ENCODE results near the gene ARMC8. TPM values are rescaled to one million over a fixed set of nuclear protein-coding genes. Genes with fewer than 3 reads are reported as not detected.

Gene ARMC8
- total RNA-seq, 1 donor, result 59.0 TPM

GRCh38 chr3:138210528-138210927, 23.4 kb downstream of the ARMC8 start:
- Histone ChIP-seq H4K20me1 (ENCODE audit: insufficient read depth, low read length) (peaks cover 39% of the 10 kb centered on the region), H3K9me3 (ENCODE audit: low read depth, low read length) (no peaks in the 10 kb centered on the region), H3K79me2 (ENCODE audit: insufficient read depth, low read length) (peaks cover 48% of the 10 kb centered on the region), H3K36me3 (ENCODE audit: insufficient read depth, low read length) (no peaks in the 10 kb centered on the region), H3K4me1 (ENCODE audit: insufficient read depth, low read length) (no peaks in the 10 kb centered on the region), H3K27ac (ENCODE audit: low read depth, low read length) (no peak overlapping the region), H3K4me3 (ENCODE audit: insufficient read depth, low read length) (no peak overlapping the region), H3K27me3 (ENCODE audit: insufficient read depth, low read length) (no peaks in the 10 kb centered on the region), H2AFZ (ENCODE audit: low read length) (no peak overlapping the region), H3K4me2 (ENCODE audit: insufficient read depth, low read length) (no peak overlapping the region)
- no peak for DNase-seq (ENCODE audit: insufficient read length, low spot score, missing footprints)
- TF ChIP-seq, protein P1, sequence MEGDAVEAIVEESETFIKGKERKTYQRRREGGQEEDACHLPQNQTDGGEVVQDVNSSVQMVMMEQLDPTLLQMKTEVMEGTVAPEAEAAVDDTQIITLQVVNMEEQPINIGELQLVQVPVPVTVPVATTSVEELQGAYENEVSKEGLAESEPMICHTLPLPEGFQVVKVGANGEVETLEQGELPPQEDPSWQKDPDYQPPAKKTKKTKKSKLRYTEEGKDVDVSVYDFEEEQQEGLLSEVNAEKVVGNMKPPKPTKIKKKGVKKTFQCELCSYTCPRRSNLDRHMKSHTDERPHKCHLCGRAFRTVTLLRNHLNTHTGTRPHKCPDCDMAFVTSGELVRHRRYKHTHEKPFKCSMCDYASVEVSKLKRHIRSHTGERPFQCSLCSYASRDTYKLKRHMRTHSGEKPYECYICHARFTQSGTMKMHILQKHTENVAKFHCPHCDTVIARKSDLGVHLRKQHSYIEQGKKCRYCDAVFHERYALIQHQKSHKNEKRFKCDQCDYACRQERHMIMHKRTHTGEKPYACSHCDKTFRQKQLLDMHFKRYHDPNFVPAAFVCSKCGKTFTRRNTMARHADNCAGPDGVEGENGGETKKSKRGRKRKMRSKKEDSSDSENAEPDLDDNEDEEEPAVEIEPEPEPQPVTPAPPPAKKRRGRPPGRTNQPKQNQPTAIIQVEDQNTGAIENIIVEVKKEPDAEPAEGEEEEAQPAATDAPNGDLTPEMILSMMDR (IDR thresholded peaks at IDR 0.05; ENCODE audit: extremely low read depth, low read depth, low read length), result no peak

GRCh38 chr3:138213398-138214085, 26.4 kb downstream of the ARMC8 start:
- peaks cover 26% of the 10 kb centered on the region for H3K79me2 ChIP-seq (ENCODE audit: insufficient read depth, low read length)
- no peaks in the 10 kb centered on the region for H3K4me1 ChIP-seq (ENCODE audit: insufficient read depth, low read length)
- H3K27ac ChIP-seq (ENCODE audit: low read depth, low read length), result no peak overlapping the region
- no peaks in the 10 kb centered on the region for H3K36me3 ChIP-seq (ENCODE audit: insufficient read depth, low read length)
- H4K20me1 ChIP-seq (ENCODE audit: insufficient read depth, low read length), result peaks cover 25% of the 10 kb centered on the region
- no peaks in the 10 kb centered on the region for H3K27me3 ChIP-seq (ENCODE audit: insufficient read depth, low read length)
- H3K4me3 ChIP-seq (ENCODE audit: insufficient read depth, low read length), result no peak overlapping the region
- no peaks in the 10 kb centered on the region for H3K9me3 ChIP-seq (ENCODE audit: low read depth, low read length)
- TF ChIP-seq, protein P1 (IDR thresholded peaks at IDR 0.05; ENCODE audit: extremely low read depth, low read depth, low read length), result no peak
- H2AFZ ChIP-seq (ENCODE audit: low read length), result no peak overlapping the region
- no peak overlapping the region for H3K4me2 ChIP-seq (ENCODE audit: insufficient read depth, low read length)
- no peak for DNase-seq (ENCODE audit: insufficient read length, low spot score, missing footprints)

- no peak overlapping the region for H3K4me3 ChIP-seq (ENCODE audit: insufficient read depth, low read length)
- H4K20me1 ChIP-seq (ENCODE audit: insufficient read depth, low read length), result peaks cover 19% of the 10 kb centered on the region
- no peaks in the 10 kb centered on the region for H3K27me3 ChIP-seq (ENCODE audit: insufficient read depth, low read length)
- H3K27ac ChIP-seq (ENCODE audit: low read depth, low read length), result no peak overlapping the region
- no peaks in the 10 kb centered on the region for H3K4me1 ChIP-seq (ENCODE audit: insufficient read depth, low read length)
- no peak overlapping the region for H3K4me2 ChIP-seq (ENCODE audit: insufficient read depth, low read length)
- H3K79me2 ChIP-seq (ENCODE audit: insufficient read depth, low read length), result peaks cover 19% of the 10 kb centered on the region
- TF ChIP-seq, protein P1 (IDR thresholded peaks at IDR 0.05; ENCODE audit: extremely low read depth, low read depth, low read length), result no peak
- peaks cover 14% of the 10 kb centered on the region for H3K36me3 ChIP-seq (ENCODE audit: insufficient read depth, low read length)
- H3K9me3 ChIP-seq (ENCODE audit: low read depth, low read length), result no peaks in the 10 kb centered on the region
- DNase-seq (ENCODE audit: insufficient read length, low spot score, missing footprints), result no peak
- H2AFZ ChIP-seq (ENCODE audit: low read length), result no peak overlapping the region
Observed at GRCh38 chr3:138219255-138219654, 32.2 kb downstream of the ARMC8 start.

GRCh38 chr3:138220242-138220641, 33.1 kb downstream of the ARMC8 start:
- peaks cover 22% of the 10 kb centered on the region for H3K36me3 ChIP-seq (ENCODE audit: insufficient read depth, low read length)
- peaks cover 16% of the 10 kb centered on the region for H3K79me2 ChIP-seq (ENCODE audit: insufficient read depth, low read length)
- no peak overlapping the region for H3K4me3 ChIP-seq (ENCODE audit: insufficient read depth, low read length)
- no peak for DNase-seq (ENCODE audit: insufficient read length, low spot score, missing footprints)
- no peaks in the 10 kb centered on the region for H3K9me3 ChIP-seq (ENCODE audit: low read depth, low read length)
- no peak overlapping the region for H3K27ac ChIP-seq (ENCODE audit: low read depth, low read length)
- no peak overlapping the region for H2AFZ ChIP-seq (ENCODE audit: low read length)
- H4K20me1 ChIP-seq (ENCODE audit: insufficient read depth, low read length), result peaks cover 19% of the 10 kb centered on the region
- no peaks in the 10 kb centered on the region for H3K27me3 ChIP-seq (ENCODE audit: insufficient read depth, low read length)
- TF ChIP-seq, protein P1 (IDR thresholded peaks at IDR 0.05; ENCODE audit: extremely low read depth, low read depth, low read length), result no peak
- no peaks in the 10 kb centered on the region for H3K4me1 ChIP-seq (ENCODE audit: insufficient read depth, low read length)
- no peak overlapping the region for H3K4me2 ChIP-seq (ENCODE audit: insufficient read depth, low read length)
